Neural cell (in vitro differentiated cells): ENCODE results near the gene NUCB1. TPM values are rescaled to one million over a fixed set of nuclear protein-coding genes. Genes with fewer than 3 reads are reported as not detected.
"Not testable (repeated sequence)": the region's sequence is repeated elsewhere in the genome, so short reads cannot be mapped to it uniquely, and the experiment has no call there.

ENCODE experiments used
- H2AFZ ChIP-seq: fragments of 200-600, 300-800 bp; sonication (generic), shearing (Covaris generic); 2 replicates; pipeline ENCODE4 v1.6.0; 2014; ENCODE audit warnings: low read depth, mild to moderate bottlenecking, antibody characterized with exemption, low read length, moderate library complexity
- H3F3A ChIP-seq: fragments of 200-600 bp; shearing (Covaris generic); 2 replicates; pipeline ENCODE4 v1.6.1; 2016; ENCODE audit warnings: mild to moderate bottlenecking, moderate library complexity, mixed read lengths, antibody characterized with exemption, low read length; ENCODE audit not compliant: insufficient read depth, poor library complexity, severe bottlenecking
- H3K27ac ChIP-seq: fragments of 200-600, 300-800 bp; sonication (generic), shearing (Covaris generic); 2 replicates; pipeline ENCODE4 v1.5.1; 2014; ENCODE audit warnings: mild to moderate bottlenecking, low read length, moderate library complexity
- H3K27me3 ChIP-seq: fragments of 300-800, 200-600 bp; sonication (generic), shearing (Covaris generic); 2 replicates; pipeline ENCODE4 v1.6.0; 2014; ENCODE audit warnings: mild to moderate bottlenecking, low read depth, low read length, moderate library complexity; ENCODE audit not compliant: insufficient read depth
- H3K36me3 ChIP-seq: fragments of 300-800, 200-600 bp; sonication (generic), shearing (Covaris generic); 2 replicates; pipeline ENCODE4 v1.5.1; 2014; ENCODE audit warnings: mild to moderate bottlenecking, antibody characterized with exemption, low read length, moderate library complexity; ENCODE audit not compliant: insufficient read depth
- H3K4me2 ChIP-seq: fragments of 300-800, 200-600 bp; sonication (generic), shearing (Covaris generic); 2 replicates; pipeline ENCODE4 v1.6.0; 2014; ENCODE audit warnings: mild to moderate bottlenecking, low read length
- H3K4me3 ChIP-seq: fragments of 300-800, 200-600 bp; sonication (generic), shearing (Covaris generic); 2 replicates; pipeline ENCODE4 v1.5.1; 2014; ENCODE audit warnings: mild to moderate bottlenecking, low read length, moderate library complexity
- H3K79me2 ChIP-seq: fragments of 200-600 bp; shearing (Covaris generic); replicated peaks from 2 replicates; pipeline ENCODE4 v1.6.0; 2014; ENCODE audit warnings: mild to moderate bottlenecking, low read length, moderate library complexity; ENCODE audit not compliant: insufficient read depth
- H3K9ac ChIP-seq: fragments of 300-800, 200-600 bp; sonication (generic), shearing (Covaris generic); 2 replicates; pipeline ENCODE4 v1.6.1; 2016; ENCODE audit warnings: mild to moderate bottlenecking, low read length, mixed read lengths
- H3K9me2 ChIP-seq: fragments of 200-600 bp; shearing (Covaris generic); 2 replicates; pipeline ENCODE4 v1.6.1; 2016; ENCODE audit warnings: mild to moderate bottlenecking, low read length, mixed read lengths; ENCODE audit not compliant: insufficient read depth
- H3K9me3 ChIP-seq: fragments of 200-600, 300-800 bp; sonication (generic), shearing (Covaris generic); 2 replicates; pipeline ENCODE4 v1.6.1; 2016; ENCODE audit warnings: mild to moderate bottlenecking, mixed run types, low read length, moderate library complexity, mixed read lengths
- H4K20me1 ChIP-seq: fragments of 200-600 bp; shearing (Covaris generic); 2 replicates; pipeline ENCODE4 v1.6.1; 2016; ENCODE audit warnings: mild to moderate bottlenecking, mixed run types; ENCODE audit not compliant: insufficient read depth
- CTCF ChIP-seq: fragments of 450-650 bp; IDR thresholded peaks from 2 replicates; pipeline ENCODE4 v1.5.1; 2014; ENCODE audit warnings: antibody characterized with exemption, mild to moderate bottlenecking, moderate library complexity; ENCODE audit not compliant: poor library complexity, severe bottlenecking
- EP300 ChIP-seq: fragments of 450-650 bp; conservative IDR thresholded peaks from 2 replicates; pipeline ENCODE4 v1.6.1; 2014; ENCODE audit warnings: antibody characterized with exemption, mild to moderate bottlenecking, moderate library complexity; ENCODE audit not compliant: poor library complexity, severe bottlenecking
- EZH2 ChIP-seq: fragments of 200-600, 300-800 bp; shearing (Covaris generic), sonication (generic); IDR thresholded peaks from 2 replicates; pipeline ENCODE4 v1.6.1; 2014; ENCODE audit warnings: antibody characterized with exemption, low read length, borderline replicate concordance, mild to moderate bottlenecking; ENCODE audit not compliant: insufficient read depth, poor library complexity, severe bottlenecking
- MXI1 ChIP-seq: fragments of 450-650 bp; conservative IDR thresholded peaks from 2 replicates; pipeline ENCODE4 v1.6.1; 2014; ENCODE audit warnings: antibody characterized with exemption, mild to moderate bottlenecking; ENCODE audit not compliant: poor library complexity, severe bottlenecking
- POLR2AphosphoS5 ChIP-seq: IDR thresholded peaks from 2 replicates; pipeline ENCODE4 v1.6.1; 2012
- RAD21 ChIP-seq: fragments of 450-650 bp; conservative IDR thresholded peaks from 2 replicates; pipeline ENCODE4 v1.6.1; 2014; ENCODE audit warnings: antibody characterized with exemption, mild to moderate bottlenecking, moderate library complexity
- SMC3 ChIP-seq: fragments of 450-650 bp; conservative IDR thresholded peaks from 2 replicates; pipeline ENCODE4 v1.6.1; 2014; ENCODE audit warnings: antibody characterized with exemption, mild to moderate bottlenecking, moderate library complexity; ENCODE audit not compliant: poor library complexity
- TAF1 ChIP-seq: IDR thresholded peaks from 2 replicates; pipeline ENCODE4 v1.6.1; 2012; ENCODE audit warnings: low read depth
- polyA plus RNA-seq: library from polyadenylated mRNA; depleted of rRNA; stranded (reverse); fragments of >200 nt; gene quantifications from 2 replicates; pipeline ENCODE4 v1.2.3, GENCODE V29; 2014

NUCB1 gene
- polyA plus RNA-seq, 1 donor from 2014 or later = 80.0 TPM

- H3K27me3 ChIP-seq = no peaks in the 10 kb centered on the region
- H3K36me3 ChIP-seq = no peaks in the 10 kb centered on the region
- no peak overlapping the region for H3K4me2 ChIP-seq
- H3K9ac ChIP-seq = no peak overlapping the region
- no peak overlapping the region for H3K27ac ChIP-seq
- peaks cover 11% of the 10 kb centered on the region for H3K79me2 ChIP-seq
- H3K9me3 ChIP-seq = no peaks in the 10 kb centered on the region
- H3F3A ChIP-seq = no peaks in the 10 kb centered on the region
- H4K20me1 ChIP-seq = no peaks in the 10 kb centered on the region
- H2AFZ ChIP-seq = no peak overlapping the region
- TF ChIP-seq SMC3 (no peak), RAD21 (no peak), EZH2 (no peak), MXI1 (no peak), POLR2AphosphoS5 (no peak), EP300 (no peak), CTCF (no peak)
- H3K9me2 ChIP-seq = no peaks in the 10 kb centered on the region
- no peak overlapping the region for H3K4me3 ChIP-seq
Measured at GRCh38 chr19:48897181-48897580, 2.9 kb upstream of the NUCB1 start.

GRCh38 chr19:48899386-48899749, 744 bp upstream of the NUCB1 start:
- not testable (repeated sequence) for H2AFZ ChIP-seq, H3K9me2 ChIP-seq, H3F3A ChIP-seq, H3K4me2 ChIP-seq, H3K36me3 ChIP-seq, H3K9me3 ChIP-seq, H3K27me3 ChIP-seq, H4K20me1 ChIP-seq
- peak overlapping the region; percentile 55 for H3K27ac ChIP-seq
- peak overlapping the region; percentile 87 for H3K9ac ChIP-seq
- H3K79me2 ChIP-seq = peaks cover 11% of the 10 kb centered on the region
- H3K4me3 ChIP-seq = peak overlapping the region; percentile 96

GRCh38 chr19:48900477-48901406, 630 bp downstream of the NUCB1 start:
- Histone ChIP-seq H3K27ac (peak overlapping the region; percentile 55), H3K79me2 (peaks cover 11% of the 10 kb centered on the region), H3K4me2 (peak overlapping the region; percentile 83), H3K9ac (peak overlapping the region; percentile 87), H4K20me1 (no peaks in the 10 kb centered on the region), H3K4me3 (peak overlapping the region; percentile 96), H3F3A (no peaks in the 10 kb centered on the region), H2AFZ (peak overlapping the region; percentile 54), H3K36me3 (no peaks in the 10 kb centered on the region), H3K27me3 (no peaks in the 10 kb centered on the region), H3K9me2 (no peaks in the 10 kb centered on the region), H3K9me3 (no peaks in the 10 kb centered on the region)
- TF ChIP-seq POLR2AphosphoS5 (no peak), TAF1 (no peak), MXI1 (peak; percentile 1), EP300 (peak; percentile 3)

GRCh38 chr19:48902291-48902690, 2.2 kb downstream of the NUCB1 start:
- H3K4me3 ChIP-seq, H3K9me3 ChIP-seq, H3K4me2 ChIP-seq, H4K20me1 ChIP-seq, H3K27ac ChIP-seq, H3K9ac ChIP-seq, H3K27me3 ChIP-seq, H3F3A ChIP-seq, H3K36me3 ChIP-seq, H3K9me2 ChIP-seq, H2AFZ ChIP-seq: not testable (repeated sequence)
- peaks cover 11% of the 10 kb centered on the region for H3K79me2 ChIP-seq

GRCh38 chr19:48903788-48904187, 3.7 kb downstream of the NUCB1 start:
- H3K4me2 ChIP-seq, H3K36me3 ChIP-seq, H3F3A ChIP-seq, H3K9me3 ChIP-seq, H2AFZ ChIP-seq, H3K9me2 ChIP-seq, H3K9ac ChIP-seq, H3K27me3 ChIP-seq, H4K20me1 ChIP-seq, H3K4me3 ChIP-seq, H3K27ac ChIP-seq: not testable (repeated sequence)
- H3K79me2 ChIP-seq = peaks cover 11% of the 10 kb centered on the region
